Mesendoderm (in vitro differentiated cells): ENCODE measurements around the gene CRISP1.

Experiments
- DNase-seq: peaks from one replicate; pipeline ENCODE4 v3.0.0; 2013
- H2AK5ac ChIP-seq: 2 replicates; pipeline ENCODE4 v1.6.1; 2013; ENCODE audit warnings: low read length, inconsistent platforms
- H2BK120ac ChIP-seq: 2 replicates; pipeline ENCODE4 v1.6.1; 2013; ENCODE audit warnings: low read depth, mild to moderate bottlenecking, low read length, moderate library complexity, mixed read lengths
- H2BK15ac ChIP-seq: replicated peaks from 2 replicates; pipeline ENCODE4 v1.6.1; 2013; ENCODE audit warnings: low read depth, mild to moderate bottlenecking, moderate library complexity
- H2BK5ac ChIP-seq: 2 replicates; pipeline ENCODE4 v1.6.1; 2013; ENCODE audit warnings: low read length, inconsistent platforms
- H3K18ac ChIP-seq: 2 replicates; pipeline ENCODE4 v1.6.1; 2013; ENCODE audit warnings: mild to moderate bottlenecking, low read length, mixed read lengths
- H3K23ac ChIP-seq: one replicate; pipeline ENCODE4 v1.6.1; 2013; ENCODE audit warnings: low read length
- H3K27ac ChIP-seq: 2 replicates; pipeline ENCODE4 v1.5.1; 2013; ENCODE audit warnings: low read depth, mild to moderate bottlenecking, inconsistent platforms, low read length, moderate library complexity
- H3K27me3 ChIP-seq: 2 replicates; pipeline ENCODE4 v1.6.1; 2013; ENCODE audit warnings: low read length, control low read depth, mild to moderate bottlenecking, inconsistent platforms; ENCODE audit not compliant: insufficient read depth, poor library complexity
- H3K36me3 ChIP-seq: 2 replicates; pipeline ENCODE4 v1.6.1; 2013; ENCODE audit warnings: low read length, inconsistent platforms; ENCODE audit not compliant: control insufficient read depth, insufficient read depth
- H3K4ac ChIP-seq: one replicate; pipeline ENCODE4 v1.6.1; 2013; ENCODE audit warnings: low read depth, mild to moderate bottlenecking, low read length, moderate library complexity
- H3K4me1 ChIP-seq: 2 replicates; pipeline ENCODE4 v1.6.1; 2013; ENCODE audit warnings: low read depth, low read length, inconsistent platforms; ENCODE audit not compliant: control insufficient read depth
- H3K4me2 ChIP-seq: 2 replicates; pipeline ENCODE4 v1.6.1; 2013; ENCODE audit warnings: low read length
- H3K4me3 ChIP-seq: 2 replicates; pipeline ENCODE4 v1.5.1; 2013; ENCODE audit warnings: mild to moderate bottlenecking, low read length
- H3K56ac ChIP-seq: one replicate; pipeline ENCODE4 v1.6.1; 2013; ENCODE audit warnings: low read length
- H3K79me1 ChIP-seq: 2 replicates; pipeline ENCODE4 v1.6.1; 2013; ENCODE audit warnings: low read length, inconsistent platforms
- H3K79me2 ChIP-seq: 2 replicates; pipeline ENCODE4 v1.6.1; 2013; ENCODE audit warnings: mild to moderate bottlenecking, low read length; ENCODE audit not compliant: control insufficient read depth, insufficient read depth
- H3K9ac ChIP-seq: 2 replicates; pipeline ENCODE4 v1.6.1; 2013; ENCODE audit warnings: low read length, inconsistent platforms
- H4K5ac ChIP-seq: one replicate; pipeline ENCODE4 v1.6.1; 2013; ENCODE audit warnings: low read length
- H4K8ac ChIP-seq: one replicate; pipeline ENCODE4 v1.6.1; 2013; ENCODE audit warnings: low read depth, mild to moderate bottlenecking, control low read depth, low read length, moderate library complexity
- WGBS: extraction: QIAGEN DNeasy Blood & Tissue Kit; methylation state at CpG from one replicate; pipeline ENCODE4 v1.1.7; 2013; ENCODE audit warnings: low lambda C conversion rate, missing lambda C conversion rate; ENCODE audit not compliant: insufficient coverage; ENCODE audit errors: extremely low coverage; 5-methylcytosine and 5-hydroxymethylcytosine counted together

Gene CRISP1

DNA sequence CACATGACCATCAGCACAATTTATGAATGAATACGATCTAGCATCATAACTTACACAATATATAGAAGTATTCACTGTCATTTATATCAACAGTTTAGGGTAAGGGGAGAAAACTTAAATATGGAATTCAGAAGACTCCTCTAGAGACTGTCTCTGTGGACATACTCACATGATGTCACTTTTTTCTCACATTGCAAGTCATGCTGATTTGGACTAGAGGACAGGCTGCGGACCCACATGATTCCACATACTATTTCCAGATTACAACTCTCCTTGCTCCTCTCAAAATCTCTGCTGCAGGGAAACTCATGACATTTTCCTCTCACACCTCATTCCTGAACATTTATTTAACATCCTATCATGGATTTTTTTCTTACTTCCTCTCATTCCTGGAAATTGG is 13.4 kb downstream of the CRISP1 start:
- no peaks in the 10 kb centered on the region for H3K4me1 ChIP-seq
- no CpG with 5 or more reads among the region's 2 CpGs for WGBS
- H2BK15ac ChIP-seq, result no peak overlapping the region
- no peak overlapping the region for H3K56ac ChIP-seq
- no peak overlapping the region for H2BK5ac ChIP-seq
- no peak overlapping the region for H2AK5ac ChIP-seq
- H3K27ac ChIP-seq, result no peak overlapping the region
- DNase-seq, result no peak
- no peak overlapping the region for H3K23ac ChIP-seq
- H3K27me3 ChIP-seq, result no peaks in the 10 kb centered on the region
- no peaks in the 10 kb centered on the region for H3K36me3 ChIP-seq
- H3K18ac ChIP-seq, result no peak overlapping the region
- no peak overlapping the region for H2BK120ac ChIP-seq
- H3K4ac ChIP-seq, result no peak overlapping the region
- no peak overlapping the region for H3K4me2 ChIP-seq
- H3K4me3 ChIP-seq, result no peak overlapping the region
- H3K79me1 ChIP-seq, result no peaks in the 10 kb centered on the region
- H4K5ac ChIP-seq, result no peak overlapping the region
- no peak overlapping the region for H4K8ac ChIP-seq
- no peaks in the 10 kb centered on the region for H3K79me2 ChIP-seq
- no peak overlapping the region for H3K9ac ChIP-seq

DNA sequence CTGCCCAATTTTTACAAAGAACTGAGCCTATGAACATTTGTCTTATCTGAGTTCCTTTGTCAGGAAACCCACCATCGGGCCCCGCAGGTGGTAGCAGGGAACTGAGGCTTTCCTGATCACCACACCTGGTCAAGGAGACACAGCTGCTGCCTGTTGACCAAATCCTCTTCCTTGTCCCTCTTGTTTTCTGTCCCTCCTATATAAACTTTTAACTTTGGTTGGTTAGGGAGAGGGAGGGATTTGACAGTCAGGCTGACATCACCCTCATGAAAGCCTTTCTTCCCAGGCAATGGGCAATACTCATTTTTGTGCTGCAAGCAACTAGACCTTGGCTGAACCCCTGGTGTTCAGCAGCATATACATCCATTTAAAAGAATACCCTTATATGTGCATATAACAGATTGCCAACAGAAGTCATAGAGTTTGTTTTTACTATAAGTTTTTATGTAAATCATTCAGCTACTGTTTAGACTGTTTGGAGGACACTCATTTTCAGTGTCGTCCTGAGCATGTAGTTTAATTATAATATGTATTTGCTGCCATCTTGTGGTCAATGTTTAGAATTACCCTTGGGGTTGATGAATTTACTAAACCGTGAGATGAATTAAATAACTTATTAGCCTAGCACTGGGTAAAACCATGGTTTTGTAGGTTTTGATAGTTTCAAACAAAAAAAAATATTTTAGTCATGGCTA is 17.0 kb downstream of the CRISP1 start:
- Histone ChIP-seq H3K4me2 (no peak overlapping the region), H4K5ac (no peak overlapping the region), H3K18ac (no peak overlapping the region), H3K79me2 (no peaks in the 10 kb centered on the region), H3K27ac (no peak overlapping the region), H3K56ac (no peak overlapping the region), H3K9ac (no peak overlapping the region), H3K79me1 (no peaks in the 10 kb centered on the region), H3K4me3 (no peak overlapping the region), H4K8ac (no peak overlapping the region), H2BK15ac (no peak overlapping the region), H3K36me3 (no peaks in the 10 kb centered on the region), H3K27me3 (no peaks in the 10 kb centered on the region), H3K4me1 (no peaks in the 10 kb centered on the region), H2BK120ac (no peak overlapping the region), H2AK5ac (no peak overlapping the region), H2BK5ac (no peak overlapping the region), H3K4ac (no peak overlapping the region), H3K23ac (no peak overlapping the region)
- peak; percentile 59 for DNase-seq
- WGBS, result no CpG with 5 or more reads among the region's 4 CpGs

DNA sequence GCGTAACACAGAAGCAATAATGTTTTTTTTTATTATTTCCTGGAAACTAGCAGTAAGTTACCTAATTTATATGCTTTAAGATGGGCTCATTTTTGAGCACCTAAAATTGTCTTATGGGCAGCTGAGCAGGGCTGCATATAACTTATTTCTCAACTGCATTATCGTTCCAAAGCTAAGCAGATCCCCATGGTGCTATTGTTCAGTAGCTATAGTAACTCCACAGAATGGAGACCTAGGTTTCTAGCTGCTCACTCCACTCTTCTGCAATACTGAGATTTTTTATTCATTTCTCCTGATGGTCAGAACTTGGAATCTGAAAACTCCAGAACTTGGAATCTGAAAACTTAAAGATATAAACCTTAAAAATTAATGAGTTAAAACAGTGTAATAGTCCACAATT is 18.7 kb downstream of the CRISP1 start:
- Histone ChIP-seq H3K4me1 (no peaks in the 10 kb centered on the region), H3K4ac (no peak overlapping the region), H3K79me2 (no peaks in the 10 kb centered on the region), H3K79me1 (no peaks in the 10 kb centered on the region), H4K8ac (no peak overlapping the region), H2AK5ac (no peak overlapping the region), H3K27ac (no peak overlapping the region), H3K36me3 (no peaks in the 10 kb centered on the region), H3K18ac (no peak overlapping the region), H3K23ac (no peak overlapping the region), H3K4me2 (no peak overlapping the region), H3K56ac (no peak overlapping the region), H3K4me3 (no peak overlapping the region), H2BK120ac (no peak overlapping the region), H3K9ac (no peak overlapping the region), H2BK15ac (no peak overlapping the region), H3K27me3 (no peaks in the 10 kb centered on the region), H2BK5ac (no peak overlapping the region), H4K5ac (no peak overlapping the region)
- DNase-seq, result no peak
- no CpG with 5 or more reads among the region's 2 CpGs for WGBS

DNA sequence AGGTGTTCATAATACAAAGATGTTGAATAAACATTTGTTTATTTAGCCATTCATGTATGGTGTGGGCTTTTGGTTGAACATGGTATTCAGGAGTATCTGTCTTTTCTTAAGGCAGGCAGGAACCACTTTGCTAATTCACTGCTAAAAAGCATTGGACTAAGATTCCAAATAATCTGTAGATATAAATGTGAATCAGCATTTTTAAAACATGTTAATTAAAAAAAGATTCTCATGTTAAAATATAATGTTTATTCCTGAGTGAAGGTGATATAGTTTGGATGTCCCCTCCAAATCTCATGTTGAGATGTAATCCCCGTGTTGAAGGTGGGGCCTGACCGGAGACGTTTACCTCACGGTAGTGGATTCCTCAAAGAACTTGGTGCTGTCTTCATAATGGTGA is 19.3 kb downstream of the CRISP1 start:
- no peak overlapping the region for H3K18ac ChIP-seq
- H3K79me1 ChIP-seq, result no peaks in the 10 kb centered on the region
- H3K79me2 ChIP-seq, result no peaks in the 10 kb centered on the region
- no peak overlapping the region for H3K23ac ChIP-seq
- H3K4ac ChIP-seq, result no peak overlapping the region
- H2AK5ac ChIP-seq, result no peak overlapping the region
- H3K4me1 ChIP-seq, result no peaks in the 10 kb centered on the region
- DNase-seq, result no peak
- H3K56ac ChIP-seq, result no peak overlapping the region
- H2BK120ac ChIP-seq, result no peak overlapping the region
- H3K36me3 ChIP-seq, result no peaks in the 10 kb centered on the region
- no peak overlapping the region for H4K5ac ChIP-seq
- no peak overlapping the region for H3K4me3 ChIP-seq
- no peaks in the 10 kb centered on the region for H3K27me3 ChIP-seq
- no peak overlapping the region for H2BK15ac ChIP-seq
- no peak overlapping the region for H3K4me2 ChIP-seq
- no peak overlapping the region for H2BK5ac ChIP-seq
- no CpG with 5 or more reads among the region's 4 CpGs for WGBS
- H4K8ac ChIP-seq, result no peak overlapping the region
- no peak overlapping the region for H3K27ac ChIP-seq
- no peak overlapping the region for H3K9ac ChIP-seq

DNA sequence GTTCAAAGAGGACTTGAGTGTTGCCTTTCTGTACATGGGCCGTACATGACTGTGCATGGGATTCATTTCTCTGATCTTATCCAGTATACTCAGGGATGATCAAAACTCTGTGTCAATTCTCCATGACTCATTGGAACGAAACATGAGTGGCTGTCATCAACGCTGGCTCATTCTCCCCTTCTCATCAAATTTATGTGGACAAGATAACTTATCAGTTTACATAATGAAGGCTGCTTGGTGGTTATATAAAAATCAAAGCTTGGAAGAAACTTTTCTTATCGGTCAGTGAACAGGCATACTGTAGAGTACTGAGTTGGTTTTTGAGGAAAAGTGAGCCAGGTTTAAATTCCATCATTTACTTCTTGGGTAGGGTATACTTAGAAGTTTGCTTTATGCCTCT is 24.9 kb downstream of the CRISP1 start:
- Histone ChIP-seq H3K27ac (no peak overlapping the region), H4K5ac (no peak overlapping the region), H3K4me2 (no peak overlapping the region), H3K79me2 (no peaks in the 10 kb centered on the region), H2AK5ac (no peak overlapping the region), H3K79me1 (no peaks in the 10 kb centered on the region), H3K4me1 (no peaks in the 10 kb centered on the region), H3K23ac (no peak overlapping the region), H4K8ac (no peak overlapping the region), H3K18ac (no peak overlapping the region), H3K56ac (no peak overlapping the region), H2BK5ac (no peak overlapping the region), H2BK120ac (no peak overlapping the region), H3K4me3 (no peak overlapping the region), H3K4ac (no peak overlapping the region), H3K9ac (no peak overlapping the region), H3K36me3 (no peaks in the 10 kb centered on the region), H3K27me3 (no peaks in the 10 kb centered on the region), H2BK15ac (no peak overlapping the region)
- no peak for DNase-seq
- WGBS, result no CpG with 5 or more reads among the region's 4 CpGs

DNA sequence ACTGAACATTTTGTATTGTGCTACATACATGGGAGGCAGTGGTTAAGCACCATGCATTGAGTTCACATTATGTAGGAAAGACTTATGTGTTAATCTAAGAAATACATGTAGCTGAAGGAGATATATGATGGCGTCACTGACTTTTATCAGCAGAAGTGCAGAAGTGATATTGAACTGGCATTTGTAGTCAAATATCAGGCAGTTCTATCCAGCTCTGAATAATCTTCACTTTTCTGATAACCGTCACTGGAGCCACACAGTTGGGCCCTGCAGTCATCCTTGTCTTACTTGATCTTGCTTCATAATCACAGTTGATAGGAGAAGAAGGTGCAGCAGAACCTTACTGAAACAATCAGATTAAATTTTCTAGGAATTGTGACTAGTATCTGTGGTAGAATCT is 26.4 kb downstream of the CRISP1 start:
- no peak overlapping the region for H3K18ac ChIP-seq
- no peaks in the 10 kb centered on the region for H3K79me1 ChIP-seq
- WGBS, result no CpG with 5 or more reads among the region's 2 CpGs

More for the DNA sequence above, 26.4 kb downstream of the CRISP1 start:
- Histone ChIP-seq H3K9ac (no peak overlapping the region), H2BK120ac (no peak overlapping the region), H3K4me3 (no peak overlapping the region), H3K4ac (no peak overlapping the region), H2BK15ac (no peak overlapping the region), H3K4me1 (no peaks in the 10 kb centered on the region), H3K27me3 (no peaks in the 10 kb centered on the region), H3K27ac (no peak overlapping the region), H3K23ac (no peak overlapping the region), H2AK5ac (no peak overlapping the region), H3K36me3 (no peaks in the 10 kb centered on the region), H3K79me2 (no peaks in the 10 kb centered on the region), H4K8ac (no peak overlapping the region), H3K56ac (no peak overlapping the region), H3K4me2 (no peak overlapping the region), H4K5ac (no peak overlapping the region), H2BK5ac (no peak overlapping the region)
- no peak for DNase-seq
